ENCODE data around the gene SLC66A1.

- TF ChIP-seq CREB1 (CRISPR knock-in tag; IDR thresholded peaks at IDR 0.05) = no peak
- TF ChIP-seq ETV6 (CRISPR knock-in tag; IDR thresholded peaks at IDR 0.05) = no peak
- no peak for TF ChIP-seq E2F1 (CRISPR knock-in tag; IDR thresholded peaks at IDR 0.05)
- TF ChIP-seq ELF4 (CRISPR knock-in tag; IDR thresholded peaks at IDR 0.05; ENCODE audit: low read depth) = no peak
- TF ChIP-seq CTCF (IDR thresholded peaks at IDR 0.05) = no peak
- no peak for TF ChIP-seq MAX (CRISPR knock-in tag; IDR thresholded peaks at IDR 0.05)
These were observed 24.4 kb downstream of the SLC66A1 start for GRCh38 chr1:19336543-19336942.

All from WTC11 (cell line).